NOMO-1 treated with dmso at 0.1 percent for 144 hours (cell line): ENCODE data around the gene EBP.

ENCODE experiments used
- DNase-seq: peaks from one replicate; lab custom pipeline; 2025; ENCODE audit not compliant: unreplicated experiment; lab: John Stamatoyannopoulos, UW

The EBP gene

DNA sequence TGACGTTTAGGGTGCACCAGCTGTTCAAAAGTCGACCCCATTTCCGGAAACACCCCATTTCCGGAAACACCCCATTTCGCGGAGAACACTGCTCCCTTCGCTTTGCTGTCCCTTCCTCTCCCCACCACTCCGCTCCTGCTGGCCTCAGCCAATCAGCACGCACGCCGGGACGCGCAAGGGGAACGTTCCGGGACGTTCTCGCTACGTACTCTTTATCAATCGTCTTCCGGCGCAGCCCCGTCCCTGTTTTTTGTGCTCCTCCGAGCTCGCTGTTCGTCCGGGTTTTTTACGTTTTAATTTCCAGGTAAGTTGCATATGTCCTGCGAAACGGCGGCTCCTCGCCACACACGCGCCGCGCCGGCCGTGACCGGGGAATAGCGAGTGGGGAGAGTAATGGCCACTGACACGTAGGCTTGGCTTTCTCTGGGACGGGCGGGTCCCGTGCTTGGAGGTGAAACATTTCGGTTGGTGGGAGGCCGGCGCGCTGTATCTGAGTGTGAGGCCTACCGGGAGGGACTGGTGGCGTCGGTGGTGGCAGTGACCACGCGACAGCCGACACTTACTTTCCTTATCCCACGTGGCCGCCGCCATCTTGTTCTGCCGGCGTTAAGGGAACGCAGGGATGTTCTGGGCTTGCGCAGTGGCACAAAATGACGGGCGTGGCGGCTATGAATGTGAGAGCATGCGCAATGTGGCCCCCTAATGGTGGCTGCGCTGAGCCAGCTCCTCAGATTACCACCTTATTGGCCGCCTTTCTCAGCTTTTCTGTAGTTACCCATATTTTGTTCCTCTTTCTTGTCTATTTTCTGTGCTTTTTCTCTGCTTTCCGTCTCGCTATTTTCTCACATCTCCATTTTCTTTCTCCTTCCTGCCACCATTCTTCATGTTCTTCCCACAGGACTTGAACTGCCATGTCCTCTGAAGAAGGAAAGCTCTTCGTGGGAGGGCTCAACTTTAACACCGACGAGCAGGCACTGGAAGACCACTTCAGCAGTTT lies 53.0 kb downstream of the EBP start, which contains the start of gene RBM3:
RBM3 (plus strand) TSS at position 215 of the 997 bp plus-strand sequence; CDS start at position 912, 697 bp downstream.
- DNase-seq, result peak; percentile 83

DNA sequence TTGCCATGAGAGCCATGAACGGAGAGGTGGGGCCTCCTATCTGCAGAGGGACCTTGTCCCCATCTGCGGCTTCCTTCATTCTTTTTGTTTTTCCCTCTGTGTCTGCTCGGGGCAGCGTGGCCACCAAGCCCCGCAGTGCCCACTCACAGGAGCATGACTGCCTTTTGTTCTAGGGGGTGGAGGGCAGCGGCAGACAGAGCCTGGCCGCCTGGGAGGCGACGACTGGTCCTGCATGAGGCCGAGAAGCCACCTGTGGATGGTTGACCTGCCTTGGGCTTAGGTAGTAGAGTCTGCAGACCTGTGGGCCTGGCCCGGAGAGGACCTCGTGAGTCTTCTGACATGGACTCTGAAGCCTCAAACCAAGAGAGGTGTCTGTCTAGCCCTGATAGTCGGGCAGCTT lies 54.0 kb downstream of the EBP start:
- no peak for DNase-seq

DNA sequence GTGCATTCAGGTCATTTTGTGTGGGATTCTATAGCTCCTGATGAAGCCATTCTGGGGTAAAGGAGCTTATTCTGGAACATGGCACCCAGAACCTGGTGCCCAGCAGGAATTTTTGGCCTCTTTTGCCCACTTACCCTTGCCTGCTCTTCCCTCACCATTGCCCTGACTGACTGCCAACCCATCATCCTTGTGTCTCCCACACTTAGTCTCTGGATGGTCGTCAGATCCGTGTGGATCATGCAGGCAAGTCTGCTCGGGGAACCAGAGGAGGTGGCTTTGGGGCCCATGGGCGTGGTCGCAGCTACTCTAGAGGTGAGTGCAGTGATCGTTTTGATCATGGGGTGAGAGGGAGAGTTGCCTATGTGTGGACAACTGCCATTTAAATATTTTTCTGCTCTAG lies 54.5 kb downstream of the EBP start:
- no peak for DNase-seq
